GM12891 (cell line): ENCODE data around the gene IGF1R.

Source experiments
- PAX5 ChIP-seq: IDR thresholded peaks from 2 replicates; pipeline ENCODE4 v1.6.1; 2011; ENCODE audit warnings: low read length, moderate library complexity, mild to moderate bottlenecking; ENCODE audit not compliant: insufficient read depth, severe bottlenecking
- POLR2A ChIP-seq: IDR thresholded peaks from 2 replicates; pipeline ENCODE4 v1.6.1; 2011; ENCODE audit warnings: low read depth, low read length, control low read depth
- POLR2AphosphoS5 ChIP-seq: IDR thresholded peaks from 2 replicates; pipeline ENCODE4 v1.6.1; 2011; ENCODE audit warnings: low read depth, low read length, control low read depth
- POU2F2 ChIP-seq: IDR thresholded peaks from 2 replicates; pipeline ENCODE4 v1.6.1; 2011; ENCODE audit warnings: low read depth, mild to moderate bottlenecking, control low read depth, low read length, moderate library complexity
- SPI1 ChIP-seq: IDR thresholded peaks from 2 replicates; pipeline ENCODE4 v1.6.1; 2011; ENCODE audit warnings: low read depth, low read length, control low read depth
- TAF1 ChIP-seq: IDR thresholded peaks from 2 replicates; pipeline ENCODE4 v1.6.1; 2011; ENCODE audit warnings: low read depth, low read length, control low read depth

DNA sequence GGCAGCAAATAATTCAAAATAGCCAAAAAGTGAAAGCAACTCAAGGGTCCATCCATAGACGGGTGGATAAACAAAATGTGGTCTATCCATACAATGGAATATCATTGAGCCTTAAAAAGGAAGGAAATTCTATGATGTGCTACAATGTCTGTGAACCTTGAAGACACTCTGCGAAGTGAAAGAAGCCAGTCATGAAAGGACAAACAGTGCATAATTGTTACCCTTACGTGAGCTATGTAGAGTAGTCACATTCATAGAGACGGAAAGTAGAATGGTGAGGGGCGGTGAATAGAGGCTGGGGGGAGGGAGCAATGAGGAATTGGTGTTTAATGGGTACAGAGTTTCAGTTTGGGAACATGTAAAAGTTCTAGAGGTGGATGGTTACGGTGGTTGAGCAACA, 18.1 kb downstream of the IGF1R start:
- TF ChIP-seq POLR2AphosphoS5 (no peak), POLR2A (no peak), SPI1 (no peak), TAF1 (no peak), POU2F2 (no peak), PAX5 (no peak)
